Eye (tissue), 1 donor: Measurements from ENCODE around the gene PSMG4.

Experiments
- DNase-seq: peaks from one replicate; pipeline ENCODE4 v3.0.0-alpha.2; 2015

The PSMG4 gene

GRCh38 chr6:3291987-3292386, 33.2 kb downstream of the PSMG4 start:
- DNase-seq, result no peak

GRCh38 chr6:3292431-3293197, 33.9 kb downstream of the PSMG4 start:
- no peak for DNase-seq

GRCh38 chr6:3293271-3294155, 34.8 kb downstream of the PSMG4 start:
- no peak for DNase-seq

- no peak for DNase-seq
These were observed 35.6 kb downstream of the PSMG4 start for GRCh38 chr6:3294396-3294795.

- peak; percentile 72 for DNase-seq
These were observed 36.4 kb downstream of the PSMG4 start for GRCh38 chr6:3294921-3295871.

GRCh38 chr6:3296078-3296477, 37.3 kb downstream of the PSMG4 start:
- no peak for DNase-seq

GRCh38 chr6:3296537-3296936, 37.8 kb downstream of the PSMG4 start:
- DNase-seq, result no peak

- DNase-seq, result no peak
These were observed 38.3 kb downstream of the PSMG4 start for GRCh38 chr6:3297006-3297405.

- DNase-seq, result no peak
These were observed 39.2 kb downstream of the PSMG4 start for GRCh38 chr6:3297909-3298308.

GRCh38 chr6:3299221-3299620, 40.5 kb downstream of the PSMG4 start:
- DNase-seq, result no peak

- DNase-seq, result no peak
These were observed 42.8 kb downstream of the PSMG4 start for GRCh38 chr6:3301506-3301905.

- no peak for DNase-seq
These were observed 45.2 kb downstream of the PSMG4 start for GRCh38 chr6:3303795-3304411.

GRCh38 chr6:3304500-3305215, 45.9 kb downstream of the PSMG4 start:
- no peak for DNase-seq

- DNase-seq, result no peak
These were observed 46.4 kb downstream of the PSMG4 start for GRCh38 chr6:3305216-3305565.

GRCh38 chr6:3305831-3306230, 47.1 kb downstream of the PSMG4 start:
- DNase-seq, result no peak

GRCh38 chr6:3306848-3307247, 48.1 kb downstream of the PSMG4 start:
- no peak for DNase-seq

GRCh38 chr6:3307436-3307835, 48.7 kb downstream of the PSMG4 start:
- DNase-seq, result no peak

GRCh38 chr6:3308106-3308505, 49.4 kb downstream of the PSMG4 start:
- no peak for DNase-seq

GRCh38 chr6:3309391-3310050, 50.8 kb downstream of the PSMG4 start:
- DNase-seq, result no peak

- DNase-seq, result no peak
These were observed 51.3 kb downstream of the PSMG4 start for GRCh38 chr6:3310051-3310448.

- no peak for DNase-seq
These were observed 52.0 kb downstream of the PSMG4 start for GRCh38 chr6:3310703-3311102.
